Motor neuron (in vitro differentiated cells): Measurements from ENCODE around the gene SEMA6A. TPM values are rescaled to one million over a fixed set of nuclear protein-coding genes. Genes with fewer than 3 reads are reported as not detected.

ENCODE experiments used
- ATAC-seq, 8 experiments: fragments of 200-7000 bp; cut with Tn5 transposase; replicated peaks in 6 of 8; 2 replicates each; pipeline ENCODE4 v1.8.0; 2021; ENCODE audit warnings: mild to moderate bottlenecking in 8 of 8, moderate library complexity in 8 of 8
- H3K27ac ChIP-seq, 2 donors: fragments of 250-450 bp; sonication (Bioruptor Pico); 2 replicates each; pipeline ENCODE4 v1.9.0; 2021; ENCODE audit warnings: antibody characterized with exemption in 2 of 2, mild to moderate bottlenecking in 2 of 2, moderate library complexity in 1 of 2
- H3K4me1 ChIP-seq, 2 donors: fragments of 250-450 bp; sonication (Bioruptor Pico); replicated peaks in 1 of 2; 2 replicates each; pipeline ENCODE4 v1.6.1; 2021; ENCODE audit warnings: antibody characterized with exemption in 2 of 2, mild to moderate bottlenecking in 2 of 2, moderate library complexity in 1 of 2
- H3K4me3 ChIP-seq, 5 donors: fragments of 250-450 bp; sonication (Bioruptor Pico); 2 replicates each; pipeline ENCODE4 v1.9.0; 2021; ENCODE audit warnings: antibody characterized with exemption in 5 of 5, mild to moderate bottlenecking in 5 of 5, moderate library complexity in 4 of 5
- WGBS, 10 experiments: fragments of 450-650 bp; shearing (Covaris generic); methylation state at CpG; one replicate each; pipeline ENCODE4 v1.0.0; 2022; 5-methylcytosine and 5-hydroxymethylcytosine counted together
- in situ Hi-C, 9 experiments: fragments of 400-800 bp; cut with MboI; loops; one replicate each; pipeline ENCODE4 v1.15.0; 2021; ENCODE audit warnings: low sequenced_read_pairs in 9 of 9, low pct_unique_long_range_greater_than_20kb in 2 of 9; ENCODE audit not compliant: unreplicated experiment in 9 of 9
- total RNA-seq, 8 experiments: library from RNA; unstranded; fragments of 300-600 nt; gene quantifications; 2 replicates each; pipeline versions ENCODE4 v1.2.3 to v1.2.4, GENCODE V29; 2022

SEMA6A gene
- total RNA-seq, 8 experiments from 2014 or later, result 2.6 to 35.9 (median 20.0) TPM

GRCh38 chr5:116595498-116595897, 20.9 kb upstream of the SEMA6A start:
- in situ Hi-C loops, result no loop called here
- peaks cover 0 to 4% of the 10 kb centered on the region in 2 donors for H3K4me1 ChIP-seq
- no peak overlapping the region for H3K4me3 ChIP-seq
- no peak overlapping the region for H3K27ac ChIP-seq
- 33 to 100% (median 74%) methylated on average over 2 to 3 of the region's 3 CpGs for WGBS, 10 experiments
- no peak for ATAC-seq

- no peak overlapping the region for H3K27ac ChIP-seq
- in situ Hi-C loops, result no loop called here
- H3K4me1 ChIP-seq, result peaks cover 0 to 4% of the 10 kb centered on the region in 2 donors
- WGBS, 10 experiments, result 0 to 94% (median 79%) methylated on average over 1 to 5 of the region's 5 CpGs
- H3K4me3 ChIP-seq, result no peak overlapping the region
- peak in 3 of 8 experiments; percentile 67 to 91 (median 80) for ATAC-seq
Measured at GRCh38 chr5:116593340-116593739, 18.7 kb upstream of the SEMA6A start.

DNA sequence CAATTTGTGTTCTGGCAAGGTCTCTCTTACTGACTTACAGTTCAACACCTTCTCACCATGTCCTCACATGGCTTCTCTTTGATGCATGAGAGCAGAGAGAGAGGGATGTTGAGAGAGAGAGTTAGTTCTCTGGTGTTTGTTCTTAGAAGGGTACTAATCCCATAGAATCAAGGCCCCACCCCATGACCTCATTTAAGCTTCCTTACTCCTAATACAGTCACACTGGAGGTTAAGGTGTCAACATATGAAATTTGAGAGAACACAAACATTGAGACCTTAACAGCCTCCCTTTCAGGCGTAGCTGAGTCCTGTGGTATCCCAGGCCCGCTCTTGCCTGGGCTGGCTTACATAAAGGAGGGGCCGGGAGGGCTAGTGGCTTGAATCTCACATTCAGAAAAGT, 10.6 kb upstream of the SEMA6A start:
- no peak overlapping the region for H3K4me3 ChIP-seq
- WGBS, 10 experiments, result 56 to 100% (median 90%) methylated on average over 2 to 3 of the region's 3 CpGs; no CpG with 5 or more reads in 3 of the 10 experiments
- no peaks in the 10 kb centered on the region for H3K4me1 ChIP-seq
- in situ Hi-C loops, result no loop called here
- no peak for ATAC-seq
- no peak overlapping the region for H3K27ac ChIP-seq

GRCh38 chr5:116583862-116584222, 9.2 kb upstream of the SEMA6A start:
- Histone ChIP-seq H3K4me3 (no peak overlapping the region), H3K4me1 (no peaks in the 10 kb centered on the region), H3K27ac (no peak overlapping the region)
- 28 to 100% (median 85%) methylated on average over 1 to 3 of the region's 3 CpGs; no CpG with 5 or more reads in 2 of the 10 experiments for WGBS, 10 experiments
- no peak for ATAC-seq
- in situ Hi-C loops, result no loop called here

GRCh38 chr5:116583085-116583861, 8.7 kb upstream of the SEMA6A start:
- no peak overlapping the region for H3K4me3 ChIP-seq
- in situ Hi-C loops, result no loop called here
- H3K27ac ChIP-seq, result no peak overlapping the region
- no peaks in the 10 kb centered on the region for H3K4me1 ChIP-seq
- ATAC-seq, result peak in 1 of 8 experiments; percentile 36

DNA sequence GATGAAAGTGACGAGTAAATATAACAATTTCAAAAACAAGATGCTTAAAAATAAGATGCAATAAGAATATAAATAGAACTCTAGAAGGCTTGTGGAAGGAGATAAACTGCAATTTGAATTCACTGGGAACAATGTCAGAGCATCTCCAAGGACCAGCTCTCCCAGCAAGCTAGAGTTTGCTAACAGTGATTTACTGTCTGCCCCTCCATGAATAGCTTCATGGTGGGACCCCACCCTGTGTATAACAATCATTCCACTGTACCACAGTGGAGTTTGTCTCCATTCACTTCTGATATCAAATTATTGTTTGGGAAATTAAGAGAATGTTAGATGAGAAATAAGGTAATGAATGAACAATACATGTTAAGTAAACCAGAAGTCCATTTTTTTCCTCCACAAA, 7.3 kb upstream of the SEMA6A start:
- no peak overlapping the region for H3K4me3 ChIP-seq
- in situ Hi-C loops, result no loop called here
- no peak for ATAC-seq
- H3K27ac ChIP-seq, result no peak overlapping the region
- WGBS, 10 experiments, result 13 to 89% (median 58%) methylated on average over 1 of the region's 1 CpG; no CpG with 5 or more reads in 2 of the 10 experiments
- H3K4me1 ChIP-seq, result no peaks in the 10 kb centered on the region

- in situ Hi-C loops, result no loop called here
- Histone ChIP-seq H3K4me3 (no peak overlapping the region), H3K4me1 (no peaks in the 10 kb centered on the region), H3K27ac (no peak overlapping the region)
- no peak for ATAC-seq
- WGBS, 10 experiments, result 65 to 98% (median 88%) methylated on average over 5 to 6 of the region's 6 CpGs
Measured at GRCh38 chr5:116579144-116579543, 4.5 kb upstream of the SEMA6A start.

GRCh38 chr5:116578676-116579075, 4.1 kb upstream of the SEMA6A start:
- WGBS, 10 experiments, result 56 to 100% (median 80%) methylated on average over 1 to 3 of the region's 3 CpGs; no CpG with 5 or more reads in 2 of the 10 experiments
- no peaks in the 10 kb centered on the region for H3K4me1 ChIP-seq
- H3K4me3 ChIP-seq, result no peak overlapping the region
- H3K27ac ChIP-seq, result no peak overlapping the region
- in situ Hi-C loops, result no loop called here
- ATAC-seq, result no peak

DNA sequence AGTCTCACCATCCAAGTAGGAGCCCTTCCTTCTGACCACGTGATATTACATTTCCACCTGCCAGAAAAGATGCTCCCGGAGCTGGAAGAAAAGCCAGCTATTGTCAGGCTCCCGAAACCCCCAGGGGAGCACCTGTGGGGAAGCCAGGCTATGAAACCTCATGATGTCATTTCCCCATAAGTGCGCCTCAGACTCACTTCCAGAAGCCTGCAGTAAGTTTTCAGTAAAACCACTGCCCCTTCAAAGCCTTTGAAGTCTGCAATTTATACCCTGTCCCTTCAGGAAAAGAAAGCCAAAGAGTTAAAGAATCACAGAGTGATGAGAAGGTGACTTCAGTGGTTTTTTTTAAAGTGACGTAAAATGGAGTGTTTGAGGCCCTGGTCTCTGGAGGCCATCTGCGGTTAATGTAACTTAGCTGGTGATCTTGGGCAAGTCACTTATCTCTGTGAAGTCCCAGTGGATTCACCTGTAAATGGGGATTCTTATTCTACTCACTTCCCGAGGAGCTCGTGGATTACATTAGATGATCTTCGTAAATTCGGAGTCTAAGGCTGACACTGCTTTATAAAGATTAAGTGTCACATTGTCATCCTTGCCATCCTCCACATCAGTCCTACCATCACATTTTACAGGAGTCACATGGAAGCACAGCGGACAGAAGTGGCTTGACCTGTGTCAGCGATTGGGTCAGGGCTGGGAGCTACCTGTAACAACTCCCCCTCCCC, 2.6 kb upstream of the SEMA6A start:
- Histone ChIP-seq H3K27ac (no peak overlapping the region), H3K4me3 (no peak overlapping the region), H3K4me1 (no peaks in the 10 kb centered on the region)
- WGBS, 10 experiments, result 40 to 100% (median 89%) methylated on average over 2 to 10 of the region's 12 CpGs
- no peak for ATAC-seq
- in situ Hi-C loops, result no loop called here

- ATAC-seq, result peak; percentile 28 to 61 (median 52)
- 0 to 6% (median 0%) methylated on average over 2 to 10 of the region's 44 CpGs; no CpG with 5 or more reads in 4 of the 10 experiments for WGBS, 10 experiments
- in situ Hi-C loops, result no loop called here
- H3K4me1 ChIP-seq, result peaks cover 0 to 3% of the 10 kb centered on the region in 2 donors
- peak overlapping the region; percentile 8 to 63 for H3K27ac ChIP-seq
- H3K4me3 ChIP-seq, result peak overlapping the region; percentile 60 to 80 (median 71)
Measured at GRCh38 chr5:116576053-116576713, 1.6 kb upstream of the SEMA6A start.

GRCh38 chr5:116575326-116576052, 866 bp upstream of the SEMA6A start:
- peak in 1 of 8 experiments; percentile 0 for ATAC-seq
- Histone ChIP-seq H3K4me3 (peak overlapping the region; percentile 60 to 80 (median 71)), H3K27ac (peak overlapping the region in 1 of 2 donors; percentile 63), H3K4me1 (peaks cover 0 to 3% of the 10 kb centered on the region in 2 donors)
- WGBS, 10 experiments, result 0 to 5% (median 1%) methylated on average over 2 to 31 of the region's 33 CpGs
- in situ Hi-C loops, result no loop called here

GRCh38 chr5:116573702-116574366, 789 bp downstream of the SEMA6A start:
- peak in 6 of 8 experiments; percentile 0 to 3 (median 2) for ATAC-seq
- in situ Hi-C loops, result loop anchor here in 2 of 9 experiments (25.0 kb wide), 1 partner anchor 437 kb away; no protein-coding TSS in a partner anchor
- Histone ChIP-seq H3K4me1 (peaks cover 9 to 13% of the 10 kb centered on the region in 2 donors), H3K27ac (peak overlapping the region; percentile 8 to 64), H3K4me3 (peak overlapping the region; percentile 60 to 80 (median 71))
- 0 to 4% (median 0%) methylated on average over 4 to 27 of the region's 61 CpGs; no CpG with 5 or more reads in 2 of the 10 experiments for WGBS, 10 experiments
